ENCODE measurements around the gene KRT2.

Gene KRT2

GRCh38 chr12:52604859-52605258 is 47.2 kb downstream of the KRT2 start (continued):
- no peak for TF ChIP-seq ZNF133 (tag by site-specific recombination; IDR thresholded peaks at IDR 0.05)
- TF ChIP-seq SP3 (tag by site-specific recombination; IDR thresholded peaks at IDR 0.05): no peak
- no peak for TF ChIP-seq ZNF394 (tag by site-specific recombination; IDR thresholded peaks at IDR 0.05; ENCODE audit: borderline replicate concordance)
- no peak for TF ChIP-seq ZNF76 (tag by site-specific recombination; IDR thresholded peaks at IDR 0.05; ENCODE audit: borderline replicate concordance, low read depth)
- TF ChIP-seq ZNF169 (tag by site-specific recombination; IDR thresholded peaks at IDR 0.05): no peak
- TF ChIP-seq ZBTB49 (tag by site-specific recombination; IDR thresholded peaks at IDR 0.05; ENCODE audit: low read depth): no peak
- TF ChIP-seq ZNF529 (tag by site-specific recombination; IDR thresholded peaks at IDR 0.05; ENCODE audit: insufficient replicate concordance): no peak
- TF ChIP-seq ZSCAN5A (tag by site-specific recombination; IDR thresholded peaks at IDR 0.05): no peak
- no peak for TF ChIP-seq ZNF449 (tag by site-specific recombination; IDR thresholded peaks at IDR 0.05)
- TF ChIP-seq ZSCAN30 (tag by site-specific recombination; IDR thresholded peaks at IDR 0.05): no peak
- no peak for TF ChIP-seq ZNF510 (tag by site-specific recombination; IDR thresholded peaks at IDR 0.05; ENCODE audit: insufficient replicate concordance)
- TF ChIP-seq ZNF473 (tag by site-specific recombination; IDR thresholded peaks at IDR 0.05): no peak
- no peak for TF ChIP-seq HOXA7 (CRISPR knock-in tag; IDR thresholded peaks at IDR 0.05; ENCODE audit: borderline replicate concordance)
- TF ChIP-seq KLF16 (tag by site-specific recombination; IDR thresholded peaks at IDR 0.05): no peak

GRCh38 chr12:52603314-52603713 is 48.7 kb downstream of the KRT2 start:
- no peaks in the 10 kb centered on the region for H3K9me3 ChIP-seq (ENCODE audit: control insufficient read depth, insufficient read depth, low read depth, low read length)
- no peaks in the 10 kb centered on the region for H3K4me1 ChIP-seq (ENCODE audit: control insufficient read depth, insufficient read depth, low read length)
- POLR2A ChIA-PET: no interaction called here
- H3K4me3 ChIP-seq (ENCODE audit: low read depth, low read length): no peak overlapping the region
- H3K27ac ChIP-seq (ENCODE audit: extremely low read depth, low read depth, low read length): no peak overlapping the region
- CTCF ChIA-PET: no interaction called here
- TF ChIP-seq SP2 (tag by site-specific recombination; IDR thresholded peaks at IDR 0.05) (no peak), ZNF623 (tag by site-specific recombination; IDR thresholded peaks at IDR 0.05) (no peak), ZNF394 (tag by site-specific recombination; IDR thresholded peaks at IDR 0.05; ENCODE audit: borderline replicate concordance) (no peak), ZBTB17 (tag by site-specific recombination; IDR thresholded peaks at IDR 0.05) (no peak), ZEB2 (tag by site-specific recombination; IDR thresholded peaks at IDR 0.05) (no peak), GLIS2 (tag by site-specific recombination; IDR thresholded peaks at IDR 0.05) (no peak), ZNF302 (tag by site-specific recombination; IDR thresholded peaks at IDR 0.05; ENCODE audit: low read depth) (no peak), GLIS1 (tag by site-specific recombination; IDR thresholded peaks at IDR 0.05) (no peak), ZNF140 (tag by site-specific recombination; IDR thresholded peaks at IDR 0.05) (no peak), ZNF114 (tag by site-specific recombination; IDR thresholded peaks at IDR 0.05) (no peak), ZNF558 (tag by site-specific recombination; IDR thresholded peaks at IDR 0.05) (no peak)
- no peaks in the 10 kb centered on the region for H3K36me3 ChIP-seq (ENCODE audit: control insufficient read depth in 2 of 2, insufficient read depth in 1 of 2, low read length in 2 of 2)
